HL-60 (cell line): Measurements from ENCODE around the gene EEPD1.
"Not testable (repeated sequence)": the region's sequence is repeated elsewhere in the genome, so short reads cannot be mapped to it uniquely, and the experiment has no call there.

ENCODE experiments used
- DNase-seq, 2 experiments: peaks; one replicate each; pipeline ENCODE4 v3.0.0-alpha.2; 2010 to 2020; ENCODE audit warnings: low read depth in 1 of 2, low spot score in 1 of 2
- H3K27ac ChIP-seq: fragments of 250-450 bp; sonication (Bioruptor Pico); replicated peaks from 2 replicates; pipeline ENCODE4 v1.5.1; 2020; ENCODE audit warnings: mild to moderate bottlenecking, moderate library complexity
- H3K27me3 ChIP-seq: fragments of 250-450 bp; sonication (Bioruptor Pico); 2 replicates; pipeline ENCODE4 v1.5.1; 2021; ENCODE audit warnings: mild to moderate bottlenecking, moderate library complexity; ENCODE audit not compliant: insufficient read depth, poor library complexity, severe bottlenecking
- H3K4me3 ChIP-seq: replicated peaks from 2 replicates; pipeline ENCODE4 v1.5.1; 2011; ENCODE audit warnings: mild to moderate bottlenecking, control low read depth, low read length; ENCODE audit not compliant: insufficient read depth
- CTCF ChIP-seq: IDR thresholded peaks from one replicate; pipeline ENCODE4 v1.5.1; 2011; ENCODE audit warnings: low read length, control low read depth, inconsistent platforms; ENCODE audit not compliant: insufficient read depth
- GABPA ChIP-seq: IDR thresholded peaks from 2 replicates; pipeline ENCODE4 v1.6.1; 2012; ENCODE audit warnings: low read depth
- POLR2AphosphoS5 ChIP-seq: IDR thresholded peaks from 2 replicates; pipeline ENCODE4 v1.6.1; 2012; ENCODE audit warnings: low read depth
- SPI1 ChIP-seq: IDR thresholded peaks from 2 replicates; pipeline ENCODE4 v1.6.1; 2012; ENCODE audit warnings: low read depth, mild to moderate bottlenecking, borderline replicate concordance
- TF ChIP-seq, protein P1 (sequence below): IDR thresholded peaks from 2 replicates; pipeline ENCODE4 v1.6.1; 2012; ENCODE audit warnings: low read depth; ENCODE audit not compliant: insufficient replicate concordance

Gene EEPD1

DNA sequence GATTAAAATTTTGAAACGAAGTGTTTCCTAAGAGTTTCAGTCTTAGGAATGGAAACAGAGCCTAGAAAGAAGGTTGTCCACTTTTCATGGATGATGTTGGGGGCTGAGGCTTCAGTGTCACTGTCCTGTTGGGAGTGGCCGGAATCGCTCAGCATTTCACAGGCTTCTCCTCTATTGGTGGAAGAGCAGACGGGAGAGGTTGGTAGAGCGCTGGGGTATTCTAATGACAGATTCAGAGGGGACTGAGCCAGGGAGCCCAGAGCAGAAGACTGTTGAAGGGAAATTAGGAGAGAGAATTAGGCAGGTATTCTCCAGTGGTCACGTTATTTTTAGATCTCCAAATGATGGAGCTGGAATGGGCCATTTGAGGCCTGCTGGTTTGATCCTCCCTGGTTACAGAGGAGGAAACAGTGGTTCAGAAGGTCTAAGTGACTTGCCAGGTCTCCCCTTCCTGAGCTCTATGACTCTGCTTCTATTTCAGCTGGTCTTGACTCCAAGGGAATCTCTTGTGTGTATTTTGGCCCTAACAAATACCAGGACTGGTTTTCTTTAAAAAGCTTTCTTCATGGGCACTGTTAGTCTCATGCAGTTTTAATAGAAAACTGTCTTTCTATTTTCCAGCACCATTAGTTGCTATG is 35.7 kb upstream of the EEPD1 start:
- DNase-seq, result no peak
- TF ChIP-seq SPI1 (no peak), CTCF (no peak), POLR2AphosphoS5 (no peak), GABPA (no peak)
- TF ChIP-seq, protein P1, sequence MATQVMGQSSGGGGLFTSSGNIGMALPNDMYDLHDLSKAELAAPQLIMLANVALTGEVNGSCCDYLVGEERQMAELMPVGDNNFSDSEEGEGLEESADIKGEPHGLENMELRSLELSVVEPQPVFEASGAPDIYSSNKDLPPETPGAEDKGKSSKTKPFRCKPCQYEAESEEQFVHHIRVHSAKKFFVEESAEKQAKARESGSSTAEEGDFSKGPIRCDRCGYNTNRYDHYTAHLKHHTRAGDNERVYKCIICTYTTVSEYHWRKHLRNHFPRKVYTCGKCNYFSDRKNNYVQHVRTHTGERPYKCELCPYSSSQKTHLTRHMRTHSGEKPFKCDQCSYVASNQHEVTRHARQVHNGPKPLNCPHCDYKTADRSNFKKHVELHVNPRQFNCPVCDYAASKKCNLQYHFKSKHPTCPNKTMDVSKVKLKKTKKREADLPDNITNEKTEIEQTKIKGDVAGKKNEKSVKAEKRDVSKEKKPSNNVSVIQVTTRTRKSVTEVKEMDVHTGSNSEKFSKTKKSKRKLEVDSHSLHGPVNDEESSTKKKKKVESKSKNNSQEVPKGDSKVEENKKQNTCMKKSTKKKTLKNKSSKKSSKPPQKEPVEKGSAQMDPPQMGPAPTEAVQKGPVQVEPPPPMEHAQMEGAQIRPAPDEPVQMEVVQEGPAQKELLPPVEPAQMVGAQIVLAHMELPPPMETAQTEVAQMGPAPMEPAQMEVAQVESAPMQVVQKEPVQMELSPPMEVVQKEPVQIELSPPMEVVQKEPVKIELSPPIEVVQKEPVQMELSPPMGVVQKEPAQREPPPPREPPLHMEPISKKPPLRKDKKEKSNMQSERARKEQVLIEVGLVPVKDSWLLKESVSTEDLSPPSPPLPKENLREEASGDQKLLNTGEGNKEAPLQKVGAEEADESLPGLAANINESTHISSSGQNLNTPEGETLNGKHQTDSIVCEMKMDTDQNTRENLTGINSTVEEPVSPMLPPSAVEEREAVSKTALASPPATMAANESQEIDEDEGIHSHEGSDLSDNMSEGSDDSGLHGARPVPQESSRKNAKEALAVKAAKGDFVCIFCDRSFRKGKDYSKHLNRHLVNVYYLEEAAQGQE, result no peak
- no peaks in the 10 kb centered on the region for H3K27me3 ChIP-seq
- no peak overlapping the region for H3K4me3 ChIP-seq
- no peak overlapping the region for H3K27ac ChIP-seq

DNA sequence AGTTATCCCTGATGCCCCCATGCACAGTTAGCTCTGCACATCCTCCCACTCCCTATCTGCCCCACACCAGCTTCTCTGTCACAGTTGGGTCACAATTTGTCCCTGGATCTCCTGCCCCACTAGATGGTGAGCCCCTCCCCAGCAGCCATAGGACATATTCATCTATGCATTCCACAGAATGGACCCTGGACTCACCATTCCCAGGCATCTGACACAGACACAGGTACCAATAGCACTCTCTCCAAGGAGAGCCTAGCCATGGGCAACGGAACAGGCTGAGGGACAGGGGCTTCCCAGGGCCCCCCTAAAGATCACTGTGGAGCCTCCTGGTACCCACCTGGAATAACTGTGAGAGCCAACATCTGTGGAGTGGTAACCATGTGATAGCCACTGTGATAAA is 34.7 kb upstream of the EEPD1 start:
- no peak for DNase-seq
- no peak for TF ChIP-seq CTCF
- TF ChIP-seq, protein P1, result no peak
- TF ChIP-seq GABPA, result no peak
- TF ChIP-seq SPI1, result no peak
- no peak for TF ChIP-seq POLR2AphosphoS5
- peak overlapping the region; percentile 56 for H3K27ac ChIP-seq
- no peak overlapping the region for H3K4me3 ChIP-seq
- H3K27me3 ChIP-seq, result no peaks in the 10 kb centered on the region

GRCh38 chr7:36119005-36119706 is 33.9 kb upstream of the EEPD1 start:
- DNase-seq, result peak; percentile 91 to 96
- TF ChIP-seq, protein P1, result no peak
- no peak for TF ChIP-seq CTCF
- 0 out of 2 replicates have a peak, but pooled peaks have one; percentile 22 for TF ChIP-seq POLR2AphosphoS5
- TF ChIP-seq SPI1, result no peak
- Histone ChIP-seq H3K27me3 (no peaks in the 10 kb centered on the region), H3K27ac (peak overlapping the region; percentile 56), H3K4me3 (no peak overlapping the region)

GRCh38 chr7:36119983-36120646 is 32.9 kb upstream of the EEPD1 start:
- H3K4me3 ChIP-seq, H3K27me3 ChIP-seq: not testable (repeated sequence)
- H3K27ac ChIP-seq, result peak overlapping the region; percentile 4; the same call in 1 of the 2 replicates
- DNase-seq, result peak in 1 of 2 experiments; percentile 15

GRCh38 chr7:36125630-36126029 is 27.4 kb upstream of the EEPD1 start:
- H3K4me3 ChIP-seq, DNase-seq, H3K27me3 ChIP-seq: not testable (repeated sequence)
- H3K27ac ChIP-seq, result peak overlapping the region; percentile 38
